HG03521 (cell line): ENCODE results near the gene TTC1.
A peak's percentile ranks its signal among the peaks of the same experiment; 100 is the strongest.

ENCODE experiments used
- ATAC-seq: cut with Tn5 transposase; IDR thresholded peaks from one replicate; pipeline ENCODE4 v1.9.1; 2021; ENCODE audit warnings: mild to moderate bottlenecking, moderate library complexity; ENCODE audit not compliant: unreplicated experiment

Gene TTC1

DNA sequence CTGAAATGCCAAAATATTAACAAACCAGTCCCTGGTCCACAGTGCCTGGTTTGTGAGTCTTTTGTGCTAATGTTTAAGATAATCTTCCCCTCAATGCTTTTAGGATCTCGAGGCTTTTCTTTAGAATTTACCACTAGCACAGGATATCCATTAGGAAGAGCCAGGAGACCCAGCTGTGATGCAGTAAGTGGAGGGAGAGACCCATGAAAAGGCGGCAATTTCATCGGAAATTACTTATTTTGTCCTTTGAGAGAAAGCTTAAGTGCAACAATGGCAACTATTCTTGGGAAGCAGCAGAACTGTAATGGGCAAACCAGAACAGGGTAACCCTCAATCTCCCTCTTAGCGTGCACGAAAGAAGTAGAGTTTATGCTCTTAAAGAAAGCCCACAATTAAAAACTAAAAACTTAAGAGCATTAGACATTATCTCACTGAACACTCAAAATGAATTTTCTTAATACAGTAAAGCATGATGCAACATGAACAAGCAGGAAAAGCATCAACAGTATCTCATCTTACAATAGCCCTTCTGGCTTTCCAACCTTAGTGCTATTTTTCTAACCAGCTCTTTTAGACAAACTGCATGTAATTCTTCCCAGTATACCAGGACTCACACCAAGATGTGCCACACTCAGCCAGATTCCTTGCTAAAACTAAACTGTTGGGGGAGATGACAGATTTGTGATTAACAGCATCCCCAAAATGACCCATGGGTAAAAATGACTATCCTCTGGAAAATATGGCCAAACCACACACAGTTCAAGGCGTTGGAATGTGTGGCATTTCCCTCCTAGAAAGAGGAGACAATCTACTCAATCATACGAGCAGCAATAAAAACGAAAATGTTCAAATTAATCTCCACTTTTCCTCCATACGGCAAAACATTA is 73.9 kb downstream of the TTC1 start:
- ATAC-seq, result no peak

- ATAC-seq, result no peak
Observed at GRCh38 chr5:160083501-160083900, 74.6 kb downstream of the TTC1 start.

GRCh38 chr5:160084144-160084543 is 75.2 kb downstream of the TTC1 start:
- no peak for ATAC-seq

GRCh38 chr5:160087199-160087598 is 78.3 kb downstream of the TTC1 start:
- ATAC-seq, result no peak

- ATAC-seq, result no peak
Observed at GRCh38 chr5:160088805-160089204, 79.9 kb downstream of the TTC1 start.

DNA sequence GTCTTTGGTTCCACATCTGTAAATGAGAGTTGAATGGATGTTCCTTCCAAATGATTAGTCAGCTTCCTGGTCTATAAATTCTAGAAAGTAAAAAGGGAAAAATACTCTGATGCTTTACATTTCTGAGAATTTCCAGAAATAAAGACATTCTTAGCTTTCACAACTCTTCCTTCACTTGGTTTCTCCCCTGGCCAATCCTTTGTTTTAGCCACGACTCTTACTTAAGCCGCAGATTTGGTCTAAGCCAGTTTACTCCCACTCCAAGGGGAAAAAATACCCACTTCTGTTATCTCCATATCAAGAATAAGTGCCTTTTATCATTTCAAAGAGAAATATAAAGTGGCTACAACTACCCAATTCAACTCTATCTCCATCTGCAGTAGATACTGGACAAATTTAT is 80.6 kb downstream of the TTC1 start:
- no peak for ATAC-seq

DNA sequence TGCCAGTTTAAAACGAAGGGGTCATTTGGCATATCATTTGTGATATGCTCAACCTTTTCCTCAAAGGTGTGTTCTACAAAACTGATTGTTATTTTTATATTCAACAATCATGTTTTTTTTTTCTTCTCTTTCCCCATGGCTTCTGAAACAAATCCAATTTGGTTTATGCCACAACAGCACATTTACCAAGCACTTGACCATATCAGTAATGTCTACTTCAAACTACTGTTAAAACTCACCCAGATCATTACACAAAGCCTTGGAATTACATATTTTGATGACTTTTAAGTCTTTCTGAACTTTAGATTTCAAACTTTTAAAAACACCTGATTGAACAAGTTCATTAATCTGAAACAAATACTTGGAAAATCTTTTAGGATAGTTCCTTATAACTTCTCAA is 81.1 kb downstream of the TTC1 start:
- no peak for ATAC-seq

DNA sequence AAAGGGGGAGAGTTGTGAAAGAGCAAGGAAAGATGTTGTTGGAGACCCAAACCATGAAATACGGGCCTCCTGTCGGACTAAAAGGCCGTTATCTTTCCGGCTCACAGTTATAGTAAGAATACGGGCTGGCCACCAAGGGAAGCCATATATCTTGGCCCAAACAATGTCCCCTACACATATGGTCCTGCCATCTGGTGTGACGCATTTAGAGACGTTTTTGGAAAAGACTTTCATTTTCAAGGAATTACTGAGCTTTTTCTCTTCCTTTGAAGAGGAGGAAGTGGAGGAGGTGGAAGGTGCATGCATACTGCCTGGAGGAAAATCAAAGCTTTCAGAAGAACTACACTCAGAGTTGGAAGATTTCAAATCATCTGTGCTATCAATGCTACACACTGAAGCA is 83.6 kb downstream of the TTC1 start:
- no peak for ATAC-seq

- ATAC-seq, result no peak
Observed at GRCh38 chr5:160092960-160093707, 84.2 kb downstream of the TTC1 start.

- ATAC-seq, result no peak
Observed at GRCh38 chr5:160096178-160096577, 87.2 kb downstream of the TTC1 start.

DNA sequence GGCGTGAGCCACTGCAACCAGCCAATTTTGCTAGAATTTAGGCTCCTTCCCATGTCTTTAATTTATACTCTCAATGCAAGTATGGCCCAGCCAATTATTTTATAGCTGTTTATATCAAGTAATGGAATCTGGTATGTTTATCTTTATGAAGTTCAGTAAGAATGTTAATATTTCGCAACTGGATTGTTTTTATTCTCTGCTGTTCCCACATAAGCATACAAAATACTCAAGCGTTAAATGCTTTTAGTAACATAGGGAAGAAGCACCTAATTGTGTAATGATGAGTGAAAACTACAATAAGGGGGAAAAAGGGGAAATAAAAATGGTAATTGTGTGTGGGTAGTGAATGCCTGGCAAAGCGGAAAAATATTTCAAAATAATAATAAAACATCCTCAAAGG is 89.1 kb downstream of the TTC1 start:
- no peak for ATAC-seq

DNA sequence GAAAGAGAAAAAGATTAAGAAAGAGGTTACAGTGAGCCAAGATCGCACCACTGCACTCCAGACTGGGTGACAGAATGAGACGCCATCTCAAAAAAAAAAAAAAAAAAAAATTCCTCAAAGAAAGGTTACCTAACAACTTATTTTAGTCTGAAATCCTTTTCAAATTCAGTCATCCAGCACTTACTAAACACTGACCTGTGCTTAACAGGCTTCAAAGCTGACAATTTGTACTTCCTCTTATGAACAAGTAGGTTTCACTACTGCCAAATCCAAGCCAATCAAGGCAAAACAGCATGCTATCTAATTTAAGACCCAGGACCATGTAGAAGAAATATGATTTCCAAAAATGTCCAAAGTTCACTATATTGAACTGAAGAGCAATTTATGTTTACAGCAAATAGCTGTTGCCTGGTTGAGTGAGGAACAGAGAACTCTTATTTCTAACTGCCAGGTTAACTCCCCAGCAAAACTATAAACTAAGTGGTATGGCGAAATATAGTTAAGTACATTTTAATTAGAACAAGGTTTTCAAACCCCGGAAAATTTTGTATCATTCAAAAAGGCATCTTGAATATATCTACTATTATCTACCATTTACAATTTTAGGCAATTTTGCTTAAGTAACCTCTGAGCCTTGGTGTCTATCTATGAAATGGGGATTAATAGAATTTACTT is 96.9 kb downstream of the TTC1 start:
- peak; percentile 67 for ATAC-seq

GRCh38 chr5:160108124-160108523 is 99.2 kb downstream of the TTC1 start:
- ATAC-seq, result no peak
